HepG2 (cell line): Measurements from ENCODE around the gene NEDD8. TPM values are rescaled to one million over a fixed set of nuclear protein-coding genes. Genes with fewer than 3 reads are reported as not detected.

Source experiments
- EED ChIP-seq: sonication (generic); formaldehyde crosslinking; IDR thresholded peaks from 2 replicates; pipeline ENCODE4 v1.5.0; 2020; ENCODE audit warnings: mild to moderate bottlenecking, missing genetic modification reagents
- FOXP1 ChIP-seq, 2 experiments: fragments of 450-650 bp in 1 of 2; IDR thresholded peaks; 2 replicates each; pipeline ENCODE4 v1.6.1; 2017 to 2018; ENCODE audit warnings: antibody characterized with exemption in 1 of 2
- HCFC1 ChIP-seq: fragments of 150-350 bp; IDR thresholded peaks from 2 replicates; pipeline ENCODE4 v1.6.1; 2014; ENCODE audit warnings: low read depth, low read length
- HIVEP1 ChIP-seq: sonication (generic); formaldehyde crosslinking; IDR thresholded peaks from 2 replicates; pipeline ENCODE4 v1.4.0; 2020; ENCODE audit warnings: mild to moderate bottlenecking, missing genetic modification reagents
- KDM3A ChIP-seq: IDR thresholded peaks from 2 replicates; pipeline ENCODE4 v1.6.1; 2018; ENCODE audit warnings: low read depth, missing compliant biosample characterization
- MYC ChIP-seq: sonication (generic); formaldehyde crosslinking; IDR thresholded peaks from 2 replicates; pipeline ENCODE4 v1.9.0; 2021; ENCODE audit warnings: missing genetic modification reagents, borderline replicate concordance
- NFE2L1 ChIP-seq: sonication (generic); formaldehyde crosslinking; IDR thresholded peaks from 2 replicates; pipeline ENCODE4 v1.4.0; 2020; ENCODE audit warnings: missing genetic modification reagents, mild to moderate bottlenecking, borderline replicate concordance
- PAX8 ChIP-seq: sonication (generic); formaldehyde crosslinking; IDR thresholded peaks from 2 replicates; pipeline ENCODE4 v1.8.0; 2022; ENCODE audit warnings: mild to moderate bottlenecking, missing genetic modification reagents, borderline replicate concordance
- RARA ChIP-seq: IDR thresholded peaks from 2 replicates; pipeline ENCODE4 v1.6.1; 2016; ENCODE audit warnings: missing genetic modification reagents, missing compliant biosample characterization
- RXRA ChIP-seq: sonication (generic); formaldehyde crosslinking; IDR thresholded peaks from 2 replicates; pipeline ENCODE4 v1.5.1; 2020; ENCODE audit warnings: missing genetic modification reagents
- SP2 ChIP-seq: sonication (generic); formaldehyde crosslinking; IDR thresholded peaks from 2 replicates; pipeline ENCODE4 v1.5.1; 2020; ENCODE audit warnings: mild to moderate bottlenecking, missing genetic modification reagents
- THAP11 ChIP-seq: IDR thresholded peaks from 2 replicates; pipeline ENCODE4 v1.6.1; 2016; ENCODE audit warnings: missing biosample characterization, missing genetic modification reagents
- ZKSCAN5 ChIP-seq: sonication (generic); formaldehyde crosslinking; IDR thresholded peaks from 2 replicates; pipeline ENCODE4 v1.5.1; 2020; ENCODE audit warnings: mild to moderate bottlenecking, missing genetic modification reagents
- ZMAT5 ChIP-seq: sonication (generic); formaldehyde crosslinking; IDR thresholded peaks from 2 replicates; pipeline ENCODE4 v1.5.0; 2020; ENCODE audit warnings: mild to moderate bottlenecking, low read depth, missing genetic modification reagents, borderline replicate concordance
- ZNF124 ChIP-seq: sonication (generic); formaldehyde crosslinking; IDR thresholded peaks from 2 replicates; pipeline ENCODE4 v1.4.0; 2020; ENCODE audit warnings: missing genetic modification reagents
- ZNF207 ChIP-seq: fragments of 450-650 bp; IDR thresholded peaks from 2 replicates; pipeline ENCODE4 v1.6.1; 2016; ENCODE audit warnings: antibody characterized with exemption, borderline replicate concordance
- ZNF232 ChIP-seq: sonication (generic); formaldehyde crosslinking; IDR thresholded peaks from 2 replicates; pipeline ENCODE4 v1.4.0; 2020; ENCODE audit warnings: missing genetic modification reagents, borderline replicate concordance
- ZNF251 ChIP-seq: sonication (generic); formaldehyde crosslinking; IDR thresholded peaks from 2 replicates; pipeline ENCODE4 v1.9.0; 2021; ENCODE audit warnings: mild to moderate bottlenecking, missing genetic modification reagents
- ZNF260 ChIP-seq: sonication (generic); formaldehyde crosslinking; IDR thresholded peaks from 2 replicates; pipeline ENCODE4 v1.4.0; 2020; ENCODE audit warnings: missing genetic modification reagents, low read depth, mild to moderate bottlenecking, borderline replicate concordance
- ZNF282 ChIP-seq: fragments of 450-650 bp; IDR thresholded peaks from 2 replicates; pipeline ENCODE4 v1.6.1; 2018; ENCODE audit not compliant: partially characterized antibody
- ZNF326 ChIP-seq: sonication (generic); formaldehyde crosslinking; IDR thresholded peaks from 2 replicates; pipeline ENCODE4 v1.4.0; 2020; ENCODE audit warnings: missing genetic modification reagents, borderline replicate concordance
- ZNF34 ChIP-seq: sonication (generic); formaldehyde crosslinking; IDR thresholded peaks from 2 replicates; pipeline ENCODE4 v1.4.0; 2020; ENCODE audit warnings: mild to moderate bottlenecking, missing genetic modification reagents, borderline replicate concordance
- ZNF354B ChIP-seq: sonication (generic); formaldehyde crosslinking; IDR thresholded peaks from 2 replicates; pipeline ENCODE4 v1.8.0; 2022; ENCODE audit warnings: mild to moderate bottlenecking, missing genetic modification reagents
- ZNF468 ChIP-seq: sonication (generic); formaldehyde crosslinking; IDR thresholded peaks from 2 replicates; pipeline ENCODE4 v1.8.0; 2022; ENCODE audit warnings: mild to moderate bottlenecking, moderate library complexity, missing genetic modification reagents
- ZNF577 ChIP-seq: sonication (generic); formaldehyde crosslinking; IDR thresholded peaks from 2 replicates; pipeline ENCODE4 v1.4.0; 2020; ENCODE audit warnings: mild to moderate bottlenecking, low read depth, missing genetic modification reagents, borderline replicate concordance
- ZNF83 ChIP-seq: sonication (generic); formaldehyde crosslinking; IDR thresholded peaks from 2 replicates; pipeline ENCODE4 v1.4.0; 2020; ENCODE audit warnings: missing genetic modification reagents, mild to moderate bottlenecking, borderline replicate concordance
- ZNF839 ChIP-seq: sonication (generic); formaldehyde crosslinking; IDR thresholded peaks from 2 replicates; pipeline ENCODE4 v1.4.0; 2020; ENCODE audit warnings: missing genetic modification reagents, mild to moderate bottlenecking, borderline replicate concordance
- polyA plus RNA-seq, 8 experiments: library from polyadenylated mRNA; depleted of rRNA in 3 of 8; stranded (reverse) in 7 of 8; unstranded in 1 of 8; fragments of >200 nt; fragmentation: Illumina TruSeq in 4 of 8; extraction: Trizol in 4 of 8; gene quantifications; 2 replicates each; pipeline versions ENCODE4 v1.2.1 to v1.2.3, GENCODE V29; 2011 to 2016; ENCODE audit warnings: low read depth in 4 of 8, missing spikeins in 1 of 8, mixed read lengths in 1 of 8; ENCODE audit not compliant: insufficient read depth in 1 of 8
- total RNA-seq, 5 experiments: library from RNA; depleted of rRNA; stranded (reverse); fragments of >200 nt; fragmentation: Illumina TruSeq; extraction: Trizol; gene quantifications; 2 replicates each; pipeline ENCODE4 v1.2.3, GENCODE V29; 2016; ENCODE audit warnings: low read depth in 1 of 5
- TF ChIP-seq, protein P1 (sequence below): IDR thresholded peaks from 2 replicates; pipeline ENCODE4 v1.6.1; 2016; ENCODE audit warnings: missing genetic modification reagents, missing compliant biosample characterization
- TF ChIP-seq, protein P2 (sequence below): sonication (generic); formaldehyde crosslinking; IDR thresholded peaks from 2 replicates; pipeline ENCODE4 v1.4.0; 2020; ENCODE audit warnings: mild to moderate bottlenecking, missing genetic modification reagents
- TF ChIP-seq, protein P3 (sequence below): sonication (generic); formaldehyde crosslinking; IDR thresholded peaks from 2 replicates; pipeline ENCODE4 v1.5.1; 2020; ENCODE audit warnings: missing genetic modification reagents, mild to moderate bottlenecking, borderline replicate concordance

Gene NEDD8
- total and polyA plus RNA-seq, 2 of the 13 experiments (the other 11 are each of a cell fraction or from before 2014, with no cell fraction given) = 535 to 713 TPM

DNA sequence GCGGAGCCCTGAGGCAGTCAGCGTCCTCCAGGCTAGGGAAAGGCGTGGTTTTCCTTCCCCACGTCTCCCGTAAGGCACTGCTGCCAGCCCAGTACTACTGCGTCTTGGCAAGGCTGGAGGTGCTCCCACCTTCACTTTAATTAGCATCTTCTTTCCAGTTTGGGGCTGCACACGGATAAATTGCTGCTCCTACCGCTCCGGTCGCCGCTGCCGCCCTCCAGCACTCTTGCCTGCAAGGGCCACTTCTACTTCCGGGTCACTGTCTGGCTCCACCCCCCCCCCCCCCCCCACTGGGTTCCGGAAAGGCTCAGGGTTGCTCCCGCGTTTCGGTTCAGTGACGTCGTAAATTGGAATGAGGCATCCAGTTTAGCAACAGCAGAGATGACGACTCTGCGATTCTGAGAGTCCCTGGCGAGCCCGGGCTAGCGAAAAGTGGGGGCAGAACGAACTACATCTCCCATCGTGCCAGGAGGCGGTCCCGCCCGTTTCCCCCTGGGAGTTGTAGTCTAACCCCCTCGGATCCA is at the start of gene NEDD8 (continued):
- no peak for TF ChIP-seq ZNF251
- TF ChIP-seq ZNF232 (CRISPR knock-in tag) = peak; percentile 76; the same call in 1 of the 2 replicates
- TF ChIP-seq, protein P1, sequence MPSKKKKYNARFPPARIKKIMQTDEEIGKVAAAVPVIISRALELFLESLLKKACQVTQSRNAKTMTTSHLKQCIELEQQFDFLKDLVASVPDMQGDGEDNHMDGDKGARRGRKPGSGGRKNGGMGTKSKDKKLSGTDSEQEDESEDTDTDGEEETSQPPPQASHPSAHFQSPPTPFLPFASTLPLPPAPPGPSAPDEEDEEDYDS (CRISPR knock-in tag) = peak; percentile 58
- TF ChIP-seq, protein P2, sequence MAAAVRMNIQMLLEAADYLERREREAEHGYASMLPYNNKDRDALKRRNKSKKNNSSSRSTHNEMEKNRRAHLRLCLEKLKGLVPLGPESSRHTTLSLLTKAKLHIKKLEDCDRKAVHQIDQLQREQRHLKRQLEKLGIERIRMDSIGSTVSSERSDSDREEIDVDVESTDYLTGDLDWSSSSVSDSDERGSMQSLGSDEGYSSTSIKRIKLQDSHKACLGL (CRISPR knock-in tag) = peak; percentile 62
- TF ChIP-seq ZNF207 = no peak
- TF ChIP-seq ZKSCAN5 (CRISPR knock-in tag) = peak; percentile 13; the same call in 1 of the 2 replicates
- TF ChIP-seq KDM3A = peak; percentile 72
- TF ChIP-seq ZNF326 (CRISPR knock-in tag) = peak; percentile 79; the same call in 1 of the 2 replicates
- TF ChIP-seq ZNF34 = no peak; the same call in 1 of the 2 replicates
- TF ChIP-seq HIVEP1 (CRISPR knock-in tag) = peak; percentile 38; the same call in 1 of the 2 replicates
- 0 out of 2 replicates have a peak, but pooled peaks have one; percentile 70 for TF ChIP-seq ZNF468 (CRISPR knock-in tag)
- no peak; the same call in 1 of the 2 replicates for TF ChIP-seq RXRA (CRISPR knock-in tag)
- TF ChIP-seq, protein P3, sequence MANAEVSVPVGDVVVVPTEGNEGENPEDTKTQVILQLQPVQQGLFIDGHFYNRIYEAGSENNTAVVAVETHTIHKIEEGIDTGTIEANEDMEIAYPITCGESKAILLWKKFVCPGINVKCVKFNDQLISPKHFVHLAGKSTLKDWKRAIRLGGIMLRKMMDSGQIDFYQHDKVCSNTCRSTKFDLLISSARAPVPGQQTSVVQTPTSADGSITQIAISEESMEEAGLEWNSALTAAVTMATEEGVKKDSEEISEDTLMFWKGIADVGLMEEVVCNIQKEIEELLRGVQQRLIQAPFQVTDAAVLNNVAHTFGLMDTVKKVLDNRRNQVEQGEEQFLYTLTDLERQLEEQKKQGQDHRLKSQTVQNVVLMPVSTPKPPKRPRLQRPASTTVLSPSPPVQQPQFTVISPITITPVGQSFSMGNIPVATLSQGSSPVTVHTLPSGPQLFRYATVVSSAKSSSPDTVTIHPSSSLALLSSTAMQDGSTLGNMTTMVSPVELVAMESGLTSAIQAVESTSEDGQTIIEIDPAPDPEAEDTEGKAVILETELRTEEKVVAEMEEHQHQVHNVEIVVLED (CRISPR knock-in tag) = no peak; the same call in none of the 2 replicates
- peak; percentile 97 for TF ChIP-seq THAP11 (CRISPR knock-in tag)
- TF ChIP-seq ZNF260 (CRISPR knock-in tag) = 0 out of 2 replicates have a peak, but pooled peaks have one; percentile 77
- TF ChIP-seq ZMAT5 = no peak
- TF ChIP-seq PAX8 (CRISPR knock-in tag) = no peak; the same call in none of the 2 replicates
- peak; percentile 72 for TF ChIP-seq SP2 (CRISPR knock-in tag)
- TF ChIP-seq FOXP1 (IDR thresholded peaks at IDR 0.05) = no peak
- peak; percentile 16; the same call in 1 of the 2 replicates for TF ChIP-seq FOXP1 (CRISPR knock-in tag; IDR thresholded peaks at IDR 0.05)
- TF ChIP-seq NFE2L1 (CRISPR knock-in tag) = no peak; the same call in 1 of the 2 replicates
- 0 out of 2 replicates have a peak, but pooled peaks have one; percentile 1 for TF ChIP-seq ZNF354B
- TF ChIP-seq RARA (CRISPR knock-in tag) = peak; percentile 46; the same call in 1 of the 2 replicates
- peak; percentile 98 for TF ChIP-seq HCFC1
- no peak for TF ChIP-seq ZNF282
- TF ChIP-seq ZNF124 (CRISPR knock-in tag) = peak; percentile 99
- peak; percentile 99 for TF ChIP-seq EED (CRISPR knock-in tag)
- TF ChIP-seq MYC (CRISPR knock-in tag) = no peak
- TF ChIP-seq ZNF577 = no peak
- TF ChIP-seq ZNF83 = peak; percentile 37; the same call in 1 of the 2 replicates
- TF ChIP-seq ZNF839 (CRISPR knock-in tag) = peak; percentile 72
